GM21390 (cell line): ENCODE measurements around the gene KCNK7.

Experiments
- ATAC-seq: cut with Tn5 transposase; IDR thresholded peaks from one replicate; pipeline ENCODE4 v1.9.1; 2021; ENCODE audit not compliant: unreplicated experiment

Gene KCNK7

GRCh38 chr11:65558930-65559509 lies 36.6 kb downstream of the KCNK7 start:
- no peak for ATAC-seq

- ATAC-seq: no peak
Observed at GRCh38 chr11:65558002-65558929, 37.3 kb downstream of the KCNK7 start, which contains the start of gene LTBP3. Gene LTBP3, minus strand, starts transcription at chr11:65558359. Its CDS starts 400 bp downstream, at chr11:65557959.

- no peak for ATAC-seq
Observed at GRCh38 chr11:65557280-65558001, 38.2 kb downstream of the KCNK7 start.

- no peak for ATAC-seq
Observed at GRCh38 chr11:65556470-65557279, 38.9 kb downstream of the KCNK7 start.

DNA sequence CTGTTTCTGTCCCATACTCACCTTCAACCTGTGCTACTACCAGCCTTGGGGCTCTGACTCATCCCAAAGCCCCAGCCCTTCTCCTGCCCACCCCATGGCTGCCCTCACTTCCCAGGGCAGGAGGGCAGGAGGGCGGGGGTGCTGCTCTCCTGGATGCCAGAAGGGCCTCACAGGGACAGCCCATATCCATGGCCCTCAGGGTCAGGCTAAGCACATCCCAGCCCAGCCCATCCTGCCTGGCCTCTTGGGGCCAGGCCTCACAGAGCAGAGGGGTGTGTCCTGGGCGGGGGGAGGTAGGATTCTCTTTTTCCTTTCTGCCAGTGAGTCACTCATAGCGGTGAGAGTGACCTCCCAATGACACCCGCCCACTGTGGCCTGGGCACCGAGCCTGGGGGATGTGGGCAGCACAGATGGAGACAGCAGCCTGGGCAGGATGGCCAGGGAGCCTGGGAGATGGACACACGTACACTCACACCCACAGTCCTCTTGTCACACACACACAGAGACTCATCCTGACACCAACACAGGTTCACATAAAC lies 39.8 kb downstream of the KCNK7 start:
- no peak for ATAC-seq

DNA sequence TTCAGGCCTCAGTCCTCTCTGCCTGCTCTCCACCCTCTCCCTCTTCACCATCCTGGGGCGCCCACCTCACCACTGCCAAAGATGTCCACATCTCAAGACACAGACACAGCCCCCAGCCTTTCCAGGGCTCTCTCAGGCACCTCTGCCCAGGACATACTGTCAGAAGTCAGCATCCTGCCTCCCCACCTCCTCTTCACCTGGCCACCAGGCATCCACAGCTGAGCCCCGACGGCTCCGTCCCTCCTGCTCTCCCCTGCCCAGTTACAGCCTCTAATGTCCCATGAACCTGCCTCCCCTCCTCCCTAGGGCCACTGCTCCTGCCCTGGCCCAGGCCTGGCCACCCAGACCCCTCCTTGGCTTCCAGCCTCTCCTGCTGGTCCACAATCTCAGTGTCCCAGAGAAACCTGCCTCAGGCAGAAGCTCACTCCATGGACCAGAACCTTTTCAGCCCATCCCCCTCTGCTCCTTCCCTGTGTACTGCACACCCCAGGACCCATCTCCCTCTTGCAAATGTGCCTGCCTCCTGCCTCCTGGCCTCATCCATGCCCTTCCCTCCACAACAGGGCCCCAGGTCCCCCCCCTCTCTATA lies 40.7 kb downstream of the KCNK7 start:
- no peak for ATAC-seq

DNA sequence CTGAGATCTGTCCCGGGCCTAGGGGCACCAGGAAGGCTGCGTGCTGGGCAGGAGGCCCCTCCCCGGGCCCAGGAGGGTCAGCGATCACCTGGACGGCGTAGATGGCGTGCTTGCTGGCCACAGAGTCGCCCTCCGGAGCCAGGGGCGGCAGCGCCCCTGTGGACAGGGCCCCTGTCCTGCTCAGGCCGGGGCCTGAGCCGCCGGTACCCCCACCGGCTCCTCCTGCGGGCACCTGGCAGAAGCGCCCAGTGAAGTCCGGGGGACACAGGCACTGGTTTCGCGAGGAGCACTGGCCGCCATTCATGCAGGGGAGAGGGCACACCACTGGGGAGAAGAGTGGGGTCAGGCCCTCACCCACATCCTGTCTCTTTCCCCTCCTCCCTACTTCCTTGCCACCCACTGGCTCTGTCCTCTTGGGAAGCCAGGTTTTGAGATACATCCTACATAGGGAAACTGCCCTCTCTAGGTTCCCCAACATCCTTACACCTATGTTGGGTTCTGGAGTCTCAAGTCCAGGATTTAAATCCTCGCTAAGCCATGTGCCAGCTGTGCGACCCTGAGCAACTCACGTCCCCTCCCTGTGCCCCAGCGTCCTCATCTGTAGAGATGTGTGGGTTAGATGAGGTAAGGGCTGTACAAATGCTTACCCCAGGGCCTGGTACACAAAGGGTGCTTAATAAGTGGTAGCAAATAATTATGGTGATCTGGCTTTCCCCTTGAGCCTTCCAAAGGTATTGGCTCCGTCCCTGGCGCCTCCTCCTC lies 41.4 kb downstream of the KCNK7 start:
- ATAC-seq: no peak

- no peak for ATAC-seq
Observed at GRCh38 chr11:65553301-65554001, 42.1 kb downstream of the KCNK7 start.

GRCh38 chr11:65552388-65552951 lies 43.1 kb downstream of the KCNK7 start:
- no peak for ATAC-seq

GRCh38 chr11:65551572-65552387 lies 43.8 kb downstream of the KCNK7 start:
- ATAC-seq: no peak

- no peak for ATAC-seq
Observed at GRCh38 chr11:65549096-65549495, 46.5 kb downstream of the KCNK7 start.

DNA sequence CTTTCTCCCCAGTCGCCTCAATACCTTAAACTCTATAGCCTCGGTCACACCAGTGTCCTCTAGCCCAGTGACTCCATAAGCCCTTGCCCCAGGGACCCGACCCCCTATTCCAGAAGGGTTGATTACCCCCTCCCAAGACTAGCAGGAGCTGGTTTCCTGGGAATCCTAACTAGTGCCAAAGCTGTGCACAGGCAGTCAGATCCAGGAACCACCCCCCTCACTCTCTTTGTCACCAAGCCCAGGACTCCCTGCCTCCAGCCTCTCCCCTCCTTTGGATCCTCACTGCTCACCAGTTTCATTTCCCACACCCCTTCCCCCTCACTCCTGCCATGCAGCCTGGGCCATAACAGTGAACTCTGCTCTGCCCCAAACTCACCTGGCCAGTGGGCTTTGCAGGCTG lies 47.2 kb downstream of the KCNK7 start:
- ATAC-seq: no peak

DNA sequence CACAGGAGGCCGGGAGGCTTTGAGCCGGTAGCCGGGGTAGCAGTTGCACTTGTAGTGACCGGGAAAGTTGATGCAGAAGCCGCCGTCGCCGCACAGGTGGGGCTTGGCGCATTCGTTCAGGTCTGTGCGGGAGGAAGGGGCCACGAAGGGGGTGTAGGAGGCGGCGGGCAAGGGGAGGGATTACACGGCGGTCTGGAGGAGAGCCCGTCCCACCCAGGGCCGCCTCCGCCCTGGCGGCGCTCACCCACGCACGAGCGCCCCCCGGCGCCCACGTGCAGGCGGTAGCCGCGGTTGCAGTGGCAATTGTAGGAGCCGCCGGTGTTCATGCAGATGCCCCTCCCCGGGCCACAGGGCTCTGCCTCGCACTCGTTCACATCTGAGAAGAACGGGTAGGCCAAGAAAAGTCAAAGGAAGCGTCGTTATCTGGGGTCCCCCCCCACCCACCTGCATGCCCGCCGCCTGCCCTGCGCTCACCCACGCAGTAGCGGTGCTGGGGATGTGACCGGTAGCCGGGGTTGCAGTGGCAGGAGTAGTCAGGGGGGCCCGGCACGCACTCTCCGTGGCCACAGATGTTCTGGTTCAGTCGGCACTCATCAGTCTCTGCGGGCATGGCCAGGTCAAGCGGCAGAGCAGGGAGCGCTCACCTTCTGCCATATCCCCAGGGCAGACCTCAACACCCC lies 48.0 kb downstream of the KCNK7 start:
- ATAC-seq: no peak

- ATAC-seq: peak; percentile 60
Observed at GRCh38 chr11:65546217-65546958, 49.2 kb downstream of the KCNK7 start.

DNA sequence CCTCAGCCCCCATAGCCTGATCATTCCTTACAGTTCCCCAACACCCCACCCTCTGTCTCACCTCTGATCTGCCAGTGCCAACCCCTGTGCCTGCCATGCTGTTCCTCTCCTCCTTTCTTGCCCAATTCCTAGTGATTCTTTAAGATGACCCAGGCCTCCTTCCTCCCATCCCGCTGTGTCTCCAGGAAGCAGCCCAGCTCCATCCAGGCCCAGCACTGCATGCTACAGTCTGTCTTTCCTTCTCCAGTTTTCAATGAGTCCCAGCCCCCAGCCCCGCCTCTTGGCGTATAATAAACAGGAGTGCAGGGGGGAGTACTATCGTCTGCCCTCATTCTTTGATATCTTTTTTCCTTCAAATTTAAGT lies 49.8 kb downstream of the KCNK7 start:
- no peak for ATAC-seq
